Measurements from ENCODE around the gene THRA. TPM values are rescaled to one million over a fixed set of nuclear protein-coding genes. Genes with fewer than 3 reads are reported as not detected.

The THRA gene
- total RNA-seq, 1 experiment from 2014 or later: 10.1 TPM

- no CpG with 5 or more reads among the region's 19 CpGs for WGBS (ENCODE audit: extremely low coverage, insufficient read length, low lambda C conversion rate)
- no peak overlapping the region for H3K27ac Mint-ChIP-seq
These were observed 9.4 kb downstream of the THRA start for GRCh38 chr17:40072040-40072734.

More at GRCh38 chr17:40072040-40072734, 9.4 kb downstream of the THRA start:
- Histone ChIP-seq H3K4me2 (ENCODE audit: insufficient read depth, insufficient read length, low read length) (no peak overlapping the region), H2AK5ac (ENCODE audit: insufficient read length, low read length) (no peak overlapping the region), H4K8ac (replicated peaks; ENCODE audit: insufficient read length, low read depth, low read length) (no peak overlapping the region), H4K5ac (ENCODE audit: insufficient read length, low read depth, low read length) (no peak overlapping the region), H3K9me3 (ENCODE audit: control insufficient read depth, low read depth, low read length) (no peaks in the 10 kb centered on the region), H3K18ac (ENCODE audit: insufficient read length, low read depth, low read length) (no peak overlapping the region), H3K27me3 (ENCODE audit: insufficient read depth, low read length) (no peaks in the 10 kb centered on the region), H2BK20ac (ENCODE audit: low read depth, low read length, poor library complexity, severe bottlenecking) (no peak overlapping the region), H2BK15ac (ENCODE audit: low read depth, low read length) (no peak overlapping the region), H3K14ac (ENCODE audit: insufficient read depth, low read length) (no peak overlapping the region; the same call in 1 of the 2 replicates), H3K56ac (ENCODE audit: insufficient read length, low read depth, low read length) (no peak overlapping the region), H2BK120ac (ENCODE audit: low read depth, low read length, poor library complexity, severe bottlenecking) (no peak overlapping the region), H3K79me2 (ENCODE audit: insufficient read depth, low read length) (no peaks in the 10 kb centered on the region), H3K79me1 (ENCODE audit: insufficient read depth, low read depth, low read length, poor library complexity, severe bottlenecking) (no peaks in the 10 kb centered on the region), H3K4ac (ENCODE audit: low read depth, low read length) (no peak overlapping the region), H3K4me1 (ENCODE audit: insufficient read depth, low read length) (peaks cover 24% of the 10 kb centered on the region), H3K23ac (ENCODE audit: insufficient read length, low read depth, low read length) (no peak overlapping the region), H4K91ac (ENCODE audit: insufficient read length, low read depth, low read length) (no peak overlapping the region), H2BK12ac (ENCODE audit: insufficient read length, low read depth, low read length) (no peak overlapping the region), H2AFZ (ENCODE audit: low read length) (no peak overlapping the region), H3K9ac (ENCODE audit: extremely low read depth, insufficient read length, low read length) (no peak overlapping the region), H4K20me1 (ENCODE audit: control insufficient read depth, insufficient read depth, insufficient read length) (peaks cover 3% of the 10 kb centered on the region), H3K23me2 (ENCODE audit: insufficient read length, low read depth, low read length, poor library complexity, severe bottlenecking) (peaks cover 6% of the 10 kb centered on the region), H3K27ac (ENCODE audit: insufficient read length, low read depth, low read length) (no peak overlapping the region), H3T11ph (ENCODE audit: low read length) (no peak overlapping the region), H2BK5ac (ENCODE audit: insufficient read length, low read length) (no peak overlapping the region)
- no peak overlapping the region for H3K4me3 Mint-ChIP-seq
- no peak for TF ChIP-seq CTCF (conservative IDR thresholded peaks at IDR 0.05)
- peaks cover 4% of the 10 kb centered on the region for H3K27me3 Mint-ChIP-seq (ENCODE audit: low read depth)
- no peaks in the 10 kb centered on the region for H3K9me3 Mint-ChIP-seq
- DNase-seq: peak; percentile 28
- peaks cover 60 to 81% of the 10 kb centered on the region in 2 experiments for H3K4me1 Mint-ChIP-seq
- peaks cover 0 to 4% (median 3%) of the 10 kb centered on the region in 3 experiments; a peak in 3 of 7 replicates for H3K36me3 Mint-ChIP-seq (ENCODE audit: insufficient read depth in 1 of 3, low read depth in 3 of 3)
